Activated CD8-positive, alpha-beta T cell treated with anti-CD3 and anti-CD28 coated beads for 36 hours (primary cell): ENCODE measurements around the gene MB21D2. TPM values are rescaled to one million over a fixed set of nuclear protein-coding genes. Genes with fewer than 3 reads are reported as not detected.

Experiments used
- ATAC-seq: fragments of 200-7000 bp; cut with Tn5 transposase; one replicate; pipeline ENCODE4 v1.10.0; 2021; ENCODE audit warnings: mild to moderate bottlenecking, moderate library complexity
- CTCF ChIA-PET: fragments of 350-600 bp; sonication (Branson Sonifier 250); formaldehyde crosslinking; loops from one replicate; lab custom pipeline; 2021; ENCODE audit warnings: antibody characterized with exemption; lab: Charles Lee
- POLR2A ChIA-PET: fragments of 350-600 bp; sonication (Branson Sonifier 250); formaldehyde crosslinking; loops from one replicate; lab custom pipeline; 2021; ENCODE audit warnings: antibody characterized with exemption; lab: Charles Lee
- DNase-seq: peaks from one replicate; pipeline ENCODE4 v3.0.0-alpha.2; 2020
- H3K27ac Mint-ChIP-seq: one replicate; pipeline ENCODE4 v1.8.0; 2021; ENCODE audit warnings: mild to moderate bottlenecking, mixed read lengths
- H3K27me3 Mint-ChIP-seq: one replicate; pipeline ENCODE4 v1.8.0; 2021; ENCODE audit warnings: mixed read lengths
- H3K36me3 Mint-ChIP-seq: one replicate; pipeline ENCODE4 v1.8.0; 2021; ENCODE audit warnings: low read depth, mixed read lengths
- H3K4me1 Mint-ChIP-seq: one replicate; pipeline ENCODE4 v1.8.0; 2021; ENCODE audit warnings: low read depth, mixed read lengths
- H3K4me3 Mint-ChIP-seq: one replicate; pipeline ENCODE4 v1.8.0; 2021; ENCODE audit warnings: mild to moderate bottlenecking, moderate library complexity, mixed read lengths
- H3K9me3 Mint-ChIP-seq: one replicate; pipeline ENCODE4 v1.8.0; 2021; ENCODE audit warnings: mixed read lengths
- intact Hi-C: fragments of 100-400 bp; cut with micrococcal nuclease; formaldehyde crosslinking; loops from one replicate; pipeline ENCODE4 v1.10.0; 2022
- total RNA-seq, 2 experiments: library from RNA; stranded (reverse); gene quantifications; one replicate each; pipeline ENCODE4 v1.2.3, GENCODE V29; 2021
- TF ChIP-seq, protein P1 (sequence below): fragments of 200-600 bp; IDR thresholded peaks from one replicate; pipeline ENCODE4 v1.8.0; 2022; ENCODE audit warnings: antibody characterized with exemption, mild to moderate bottlenecking

The MB21D2 gene
- total RNA-seq, 2 experiments from 2014 or later: 3.1 to 3.2 TPM

DNA sequence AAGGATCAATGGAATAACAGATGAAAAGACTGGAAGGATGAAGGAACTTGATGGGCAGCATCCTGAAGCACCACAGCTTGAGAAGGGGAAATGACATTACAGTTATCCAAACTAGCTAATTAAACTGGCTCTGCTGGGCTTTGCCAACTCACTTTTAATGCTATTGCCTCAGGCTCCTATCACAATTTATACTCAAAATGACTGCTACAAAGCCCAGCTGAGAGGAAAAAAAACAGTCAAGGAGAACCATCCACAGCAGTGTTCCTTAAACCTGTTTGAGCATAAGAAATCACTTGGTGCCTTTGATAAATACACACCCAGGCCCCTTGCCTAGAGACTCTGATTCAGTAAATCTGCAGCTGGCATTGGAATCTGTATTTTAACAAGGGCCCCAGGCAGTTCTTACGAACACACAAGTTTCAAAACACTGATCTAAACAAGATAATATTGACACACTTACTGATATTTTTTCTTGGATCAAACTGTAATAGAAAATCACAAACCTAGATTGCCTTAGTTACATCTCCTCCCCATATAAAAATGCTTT, 85.8 kb downstream of the MB21D2 start:
- ChIA-PET CTCF (no interaction called here), POLR2A (interaction anchor here (1.0 kb wide), 1 partner anchor 64 kb away, joined by 4 read pairs; no protein-coding TSS in a partner anchor)
- no peak overlapping the region for H3K27ac Mint-ChIP-seq
- H3K36me3 Mint-ChIP-seq: peaks cover 1% of the 10 kb centered on the region
- intact Hi-C loops: no loop called here
- H3K27me3 Mint-ChIP-seq: no peaks in the 10 kb centered on the region
- H3K9me3 Mint-ChIP-seq: no peaks in the 10 kb centered on the region
- no peak overlapping the region for H3K4me3 Mint-ChIP-seq
- no peak for DNase-seq
- TF ChIP-seq, protein P1, sequence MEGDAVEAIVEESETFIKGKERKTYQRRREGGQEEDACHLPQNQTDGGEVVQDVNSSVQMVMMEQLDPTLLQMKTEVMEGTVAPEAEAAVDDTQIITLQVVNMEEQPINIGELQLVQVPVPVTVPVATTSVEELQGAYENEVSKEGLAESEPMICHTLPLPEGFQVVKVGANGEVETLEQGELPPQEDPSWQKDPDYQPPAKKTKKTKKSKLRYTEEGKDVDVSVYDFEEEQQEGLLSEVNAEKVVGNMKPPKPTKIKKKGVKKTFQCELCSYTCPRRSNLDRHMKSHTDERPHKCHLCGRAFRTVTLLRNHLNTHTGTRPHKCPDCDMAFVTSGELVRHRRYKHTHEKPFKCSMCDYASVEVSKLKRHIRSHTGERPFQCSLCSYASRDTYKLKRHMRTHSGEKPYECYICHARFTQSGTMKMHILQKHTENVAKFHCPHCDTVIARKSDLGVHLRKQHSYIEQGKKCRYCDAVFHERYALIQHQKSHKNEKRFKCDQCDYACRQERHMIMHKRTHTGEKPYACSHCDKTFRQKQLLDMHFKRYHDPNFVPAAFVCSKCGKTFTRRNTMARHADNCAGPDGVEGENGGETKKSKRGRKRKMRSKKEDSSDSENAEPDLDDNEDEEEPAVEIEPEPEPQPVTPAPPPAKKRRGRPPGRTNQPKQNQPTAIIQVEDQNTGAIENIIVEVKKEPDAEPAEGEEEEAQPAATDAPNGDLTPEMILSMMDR: no peak
- ATAC-seq: no peak
- H3K4me1 Mint-ChIP-seq: peaks cover 12% of the 10 kb centered on the region

DNA sequence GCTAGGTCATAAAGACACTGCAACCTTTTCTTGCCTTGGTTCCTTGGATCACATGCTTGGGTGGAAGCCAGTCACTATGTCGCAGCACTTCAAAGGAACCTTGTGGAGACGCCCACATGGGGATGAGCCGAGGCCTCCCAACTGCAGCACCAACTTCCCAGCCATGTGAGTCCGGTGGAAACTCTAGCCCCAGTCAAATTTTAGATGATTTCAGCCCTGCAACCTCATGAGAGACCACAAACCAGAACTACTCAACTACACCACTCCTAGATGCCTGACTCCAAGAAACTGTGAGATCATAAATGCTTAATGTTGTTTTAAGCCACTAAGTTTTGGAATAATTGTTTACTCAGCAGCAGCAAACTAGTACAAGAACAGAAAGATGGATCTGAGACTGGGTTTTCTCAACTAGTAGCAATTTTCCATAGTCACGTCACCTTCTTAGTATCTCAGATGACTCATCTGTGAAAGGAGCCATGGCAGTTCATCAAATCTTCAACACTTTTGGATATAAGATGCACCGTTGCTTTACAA, 86.5 kb downstream of the MB21D2 start:
- H3K27ac Mint-ChIP-seq: no peak overlapping the region
- intact Hi-C loops: no loop called here
- ChIA-PET CTCF (no interaction called here), POLR2A (no interaction called here)
- no peaks in the 10 kb centered on the region for H3K27me3 Mint-ChIP-seq
- TF ChIP-seq, protein P1: no peak
- H3K4me1 Mint-ChIP-seq: peaks cover 12% of the 10 kb centered on the region
- H3K4me3 Mint-ChIP-seq: no peak overlapping the region
- peaks cover 1% of the 10 kb centered on the region for H3K36me3 Mint-ChIP-seq
- ATAC-seq (peak; percentile 42), DNase-seq (no peak)
- H3K9me3 Mint-ChIP-seq: no peaks in the 10 kb centered on the region

DNA sequence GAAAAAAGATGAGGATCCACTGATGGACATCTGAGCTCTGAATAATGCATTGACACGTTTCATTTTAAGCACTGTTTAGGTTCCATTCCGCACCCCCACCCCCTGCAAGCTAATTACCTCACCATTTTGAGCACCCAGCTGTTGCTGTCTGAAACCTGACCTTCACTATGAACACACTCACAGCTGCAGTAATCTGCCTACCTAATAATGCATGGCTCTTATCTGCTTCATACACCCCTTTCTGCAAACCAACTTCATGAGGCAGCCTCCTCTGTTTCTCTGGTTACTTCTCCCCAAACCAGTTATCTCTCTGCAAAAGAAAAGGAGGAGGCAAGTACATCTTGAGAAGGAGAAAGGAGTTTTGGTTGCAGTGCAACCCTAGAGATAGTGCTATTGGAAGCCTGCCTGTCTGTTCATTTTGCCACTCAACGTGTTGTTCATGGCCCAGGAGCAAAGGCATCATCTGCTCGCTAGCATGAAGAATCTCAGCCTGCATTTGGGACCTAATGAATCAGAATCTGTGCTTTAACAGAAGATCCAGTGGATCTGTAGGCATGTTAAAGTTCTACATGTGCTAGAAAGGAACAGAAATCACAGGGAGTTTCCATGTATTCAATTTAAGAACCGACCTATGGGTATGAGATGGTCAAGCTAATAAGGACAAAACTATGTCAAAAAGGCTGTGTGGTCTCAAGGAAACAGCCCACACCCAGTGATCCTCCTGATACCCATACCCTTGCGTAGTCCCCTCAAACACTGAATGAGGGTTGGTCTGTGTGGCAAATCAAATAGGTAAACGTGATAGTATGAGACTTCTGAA, 87.2 kb downstream of the MB21D2 start:
- ATAC-seq (no peak), DNase-seq (no peak)
- intact Hi-C loops: no loop called here
- Mint-ChIP-seq H3K27me3 (no peaks in the 10 kb centered on the region), H3K4me1 (peaks cover 8% of the 10 kb centered on the region), H3K27ac (no peak overlapping the region), H3K4me3 (no peak overlapping the region), H3K36me3 (peaks cover 1% of the 10 kb centered on the region), H3K9me3 (no peaks in the 10 kb centered on the region)
- CTCF ChIA-PET: no interaction called here
- TF ChIP-seq, protein P1: no peak
- POLR2A ChIA-PET: no interaction called here

DNA sequence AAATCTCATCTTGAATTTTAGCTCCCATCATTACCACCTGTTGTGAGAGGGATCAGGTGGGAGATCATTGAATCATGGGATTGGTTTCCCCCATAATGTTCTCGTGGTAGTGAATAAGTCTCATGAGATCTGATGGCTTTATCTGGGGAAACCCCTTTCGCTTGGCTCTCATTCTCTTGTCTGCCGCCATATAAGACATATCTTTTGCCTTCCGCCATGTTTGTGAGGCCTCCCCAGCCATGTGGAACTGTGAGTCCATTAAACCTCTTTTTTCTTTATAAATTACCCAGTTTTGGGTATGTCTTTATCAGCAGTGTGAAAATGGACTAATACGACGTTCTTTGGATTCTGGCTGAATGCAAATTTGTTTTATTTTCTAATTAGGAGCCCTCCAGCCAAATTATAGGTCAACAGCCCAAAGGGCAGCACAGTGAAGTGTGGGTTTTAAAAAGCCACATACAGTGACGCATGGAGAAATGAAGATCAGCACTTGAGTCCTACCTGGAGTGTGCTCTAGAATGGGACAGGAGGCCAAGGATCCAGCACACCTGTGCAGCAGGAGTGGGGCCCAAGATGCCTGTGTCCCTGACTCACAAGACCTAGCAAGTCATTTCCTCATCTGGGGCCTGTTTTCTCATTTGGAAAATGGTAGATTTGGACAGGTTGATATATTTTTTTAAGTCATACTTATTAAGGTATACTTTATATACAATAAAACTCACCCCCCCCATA, 89.6 kb downstream of the MB21D2 start:
- H3K4me3 Mint-ChIP-seq: no peak overlapping the region
- no peaks in the 10 kb centered on the region for H3K9me3 Mint-ChIP-seq
- intact Hi-C loops: no loop called here
- no peak overlapping the region for H3K27ac Mint-ChIP-seq
- ChIA-PET CTCF (interaction anchor here (1.8 kb wide), 1 partner anchor 11 kb away, joined by 7 read pairs; no protein-coding TSS in a partner anchor), POLR2A (no interaction called here)
- H3K27me3 Mint-ChIP-seq: no peaks in the 10 kb centered on the region
- H3K36me3 Mint-ChIP-seq: no peaks in the 10 kb centered on the region
- DNase-seq (no peak), ATAC-seq (no peak)
- H3K4me1 Mint-ChIP-seq: peaks cover 7% of the 10 kb centered on the region
- TF ChIP-seq, protein P1: no peak
